Loucy (cell line): ENCODE measurements around the gene RIMBP2.

Experiments used
- CTCF ChIP-seq: fragments of 200-600 bp; sonication (generic); conservative IDR thresholded peaks from 2 replicates; pipeline ENCODE4 v1.5.1; 2014; ENCODE audit warnings: mild to moderate bottlenecking, antibody characterized with exemption, low read length
- EZH2phosphoT487 ChIP-seq: fragments of 200-600 bp; IDR thresholded peaks from 2 replicates; pipeline ENCODE4 v1.6.1; 2018; ENCODE audit warnings: antibody characterized with exemption, mild to moderate bottlenecking, moderate library complexity, borderline replicate concordance

- TF ChIP-seq CTCF = no peak
- TF ChIP-seq EZH2phosphoT487 = no peak
These were observed 70.3 kb downstream of the RIMBP2 start for GRCh38 chr12:130645751-130646150.
